Stimulated activated CD4-positive, alpha-beta T cell treated with anti-CD3 and anti-CD28 coated beads, Interleukin-1b, Interleukin-23, amount 100 ng/mL, for 48 hours (primary cell): ENCODE results near the gene IGFBP4.

ENCODE experiments used
- DNase-seq: peaks from one replicate; pipeline ENCODE4 v3.0.0-alpha.2; 2020

The IGFBP4 gene

DNA sequence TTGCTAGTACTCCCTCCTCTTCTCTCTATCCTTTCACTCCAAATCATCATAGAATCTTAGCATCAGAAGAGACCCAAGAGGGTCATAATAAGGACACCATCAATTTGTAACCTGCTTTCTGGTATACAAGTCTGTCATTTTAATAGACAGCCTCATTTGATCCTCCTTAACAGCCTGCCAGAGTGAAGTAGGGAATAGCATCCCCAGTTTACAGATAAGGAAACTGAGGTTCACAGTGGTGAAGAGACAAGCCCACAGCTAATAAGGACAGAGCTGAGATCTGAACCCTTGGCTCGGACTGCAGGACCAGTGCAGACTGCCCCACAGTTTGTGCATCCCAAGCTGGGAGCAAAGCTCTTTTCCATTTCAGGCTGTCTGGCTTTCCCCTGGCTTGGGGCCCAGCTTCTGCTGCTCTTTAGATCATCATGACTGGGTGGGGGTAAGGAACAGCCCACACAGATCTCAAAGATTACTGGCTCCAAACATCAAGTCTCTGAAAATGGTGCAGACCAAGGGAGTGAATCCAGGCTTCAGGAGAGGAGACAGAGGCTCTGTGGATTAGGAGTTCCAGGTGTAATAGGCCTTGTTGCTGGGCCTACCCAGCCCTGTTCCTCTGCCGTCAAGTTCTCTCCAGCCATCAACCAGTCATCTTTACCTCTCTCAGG lies 10.3 kb upstream of the IGFBP4 start:
- DNase-seq: no peak

DNA sequence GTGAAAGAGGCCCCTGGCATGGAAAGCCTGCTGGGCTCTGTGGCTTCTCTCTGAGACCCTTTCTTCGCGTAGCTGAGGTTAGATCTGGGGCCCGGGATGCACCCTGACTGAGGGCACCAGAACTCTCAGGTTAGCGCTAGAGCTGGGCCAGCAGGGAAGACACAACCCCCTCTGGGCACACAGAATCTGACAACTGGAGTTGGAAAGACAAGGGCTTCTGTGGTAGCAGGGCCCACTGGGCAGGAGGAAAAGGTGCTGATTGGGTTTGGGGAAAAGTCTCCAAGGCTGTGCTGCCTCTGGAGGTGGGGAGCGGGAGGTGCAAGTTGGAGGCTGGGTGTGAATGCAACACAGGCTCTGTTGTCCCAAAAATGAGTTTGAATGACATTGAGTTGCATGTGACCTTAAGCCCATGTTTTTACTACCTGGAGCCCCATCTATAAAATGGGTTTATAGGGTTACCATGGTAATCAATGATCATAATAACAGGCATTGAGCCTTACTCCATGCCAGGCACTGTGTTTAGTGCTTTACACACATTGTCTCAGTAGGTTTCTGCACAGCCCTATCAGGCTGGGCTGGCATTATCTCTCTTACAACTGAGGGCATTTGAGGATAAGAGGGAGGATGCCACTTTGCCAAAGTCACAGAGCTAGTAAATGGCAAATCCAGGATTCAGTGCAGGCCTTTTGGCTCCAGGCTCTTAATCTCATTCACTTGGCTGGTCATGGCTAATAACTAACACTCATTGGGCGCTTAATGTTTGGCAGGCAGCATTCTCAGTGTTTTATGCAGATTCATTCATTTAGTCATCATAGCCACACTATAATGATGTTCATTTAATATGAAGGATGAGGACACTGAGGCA lies 9.5 kb upstream of the IGFBP4 start:
- DNase-seq: peak; percentile 23

DNA sequence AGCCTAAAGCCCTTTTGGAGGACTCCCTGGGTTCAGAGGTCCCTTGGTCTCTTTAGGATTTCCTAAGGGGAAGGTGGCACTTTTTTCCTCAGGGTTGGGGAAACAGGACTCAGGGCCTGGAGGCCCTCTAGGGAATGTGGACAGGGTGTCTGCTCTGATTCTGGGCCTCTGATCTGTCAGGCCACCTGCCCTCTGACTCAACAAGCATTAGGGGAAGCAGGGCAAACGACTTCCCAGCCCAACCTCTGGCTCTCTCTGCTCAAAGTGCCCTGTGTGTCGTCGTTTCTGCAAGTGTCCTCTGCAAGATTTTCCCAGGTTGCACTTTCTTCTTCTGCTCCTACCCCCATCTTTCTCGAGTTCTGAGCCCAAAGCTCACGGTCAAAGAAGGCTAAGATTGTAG lies 6.6 kb upstream of the IGFBP4 start:
- DNase-seq: no peak

DNA sequence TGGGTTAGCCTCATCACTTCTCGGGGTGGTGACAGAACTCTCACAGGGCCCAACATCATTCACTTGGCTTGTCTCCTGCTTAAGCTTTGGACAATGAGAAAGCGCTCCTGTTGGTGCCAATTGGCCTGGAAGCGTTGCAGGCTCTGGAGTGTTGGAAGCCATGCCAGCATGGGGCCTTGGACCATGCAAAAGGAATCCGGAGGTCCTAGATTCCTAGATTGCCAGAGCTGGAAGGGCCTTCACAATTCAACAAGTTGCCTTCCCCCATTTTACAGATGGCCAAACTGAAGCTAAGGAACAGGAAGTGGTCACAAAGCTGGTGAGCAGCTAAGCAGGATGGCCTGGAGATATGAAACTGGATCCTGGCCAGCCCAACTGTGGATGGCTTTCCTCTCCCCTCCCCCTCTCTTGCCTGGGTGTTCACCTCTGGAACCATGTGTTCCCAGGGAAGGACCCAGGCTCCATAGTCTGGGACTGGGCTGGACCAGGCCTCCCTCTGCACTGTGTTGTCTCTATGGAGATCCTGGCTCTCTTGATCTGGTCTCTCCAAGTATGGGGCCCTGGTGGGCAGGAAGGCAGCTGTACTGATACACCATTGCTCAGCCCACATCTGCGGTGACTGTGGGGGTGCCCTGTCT lies 6.0 kb upstream of the IGFBP4 start:
- no peak for DNase-seq

DNA sequence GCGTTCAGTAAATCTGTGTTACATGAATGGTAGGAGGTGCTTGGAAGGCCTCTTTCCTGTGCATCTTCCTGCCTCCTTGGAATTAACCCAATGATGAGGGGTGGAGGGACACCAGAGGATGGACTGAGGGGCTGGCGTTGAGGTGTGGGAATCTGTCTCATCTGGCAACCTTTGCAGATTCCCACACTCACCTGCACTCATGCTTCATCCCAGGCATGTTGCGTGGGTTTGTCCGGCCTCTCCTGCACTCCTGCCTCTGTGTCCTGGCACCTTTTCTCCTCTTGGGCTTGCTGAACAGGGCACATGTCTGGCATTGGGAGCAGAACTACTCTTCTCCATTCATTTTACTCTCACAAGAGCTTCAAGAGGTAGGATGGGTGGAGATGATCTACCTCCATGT lies 3.1 kb upstream of the IGFBP4 start:
- DNase-seq: no peak

DNA sequence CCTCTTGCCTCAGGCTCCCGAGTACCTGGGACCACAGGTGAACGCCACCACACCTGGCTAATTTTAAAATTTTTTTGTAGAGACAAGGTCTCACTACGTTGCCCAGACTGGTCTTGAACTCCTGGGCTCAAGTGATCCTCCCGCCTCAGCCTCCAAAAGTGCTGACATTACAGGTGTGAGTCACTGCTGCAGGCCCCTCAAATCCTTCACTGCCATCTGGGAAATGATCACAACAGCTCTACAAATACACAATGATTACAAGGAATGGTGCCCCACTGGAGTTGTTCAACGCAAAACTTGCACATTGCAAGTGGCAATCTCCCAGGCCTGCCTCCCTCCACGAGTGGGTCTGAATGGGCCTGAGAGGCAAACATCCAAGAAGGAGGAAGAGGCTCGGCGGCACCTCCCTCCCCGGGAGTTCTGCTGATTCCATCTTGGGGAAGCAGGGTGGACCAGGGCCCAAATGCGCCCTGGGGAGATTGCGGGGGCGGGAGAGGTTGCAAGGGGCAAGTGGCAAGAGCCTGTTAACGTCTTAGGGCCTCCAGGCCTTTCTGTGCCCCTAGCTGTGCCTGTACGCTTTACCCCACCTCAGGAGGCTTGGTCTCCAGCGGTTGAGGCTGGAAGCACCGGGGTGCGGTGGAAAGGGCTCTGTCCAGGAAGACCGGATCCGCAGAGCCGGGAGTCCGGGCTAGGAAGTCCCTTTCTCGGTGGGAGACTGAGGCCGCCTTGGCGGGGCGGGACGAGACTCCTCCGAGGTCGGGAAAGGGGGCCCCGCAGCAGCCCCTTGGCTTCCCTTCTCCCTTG lies 656 bp upstream of the IGFBP4 start:
- DNase-seq: no peak

DNA sequence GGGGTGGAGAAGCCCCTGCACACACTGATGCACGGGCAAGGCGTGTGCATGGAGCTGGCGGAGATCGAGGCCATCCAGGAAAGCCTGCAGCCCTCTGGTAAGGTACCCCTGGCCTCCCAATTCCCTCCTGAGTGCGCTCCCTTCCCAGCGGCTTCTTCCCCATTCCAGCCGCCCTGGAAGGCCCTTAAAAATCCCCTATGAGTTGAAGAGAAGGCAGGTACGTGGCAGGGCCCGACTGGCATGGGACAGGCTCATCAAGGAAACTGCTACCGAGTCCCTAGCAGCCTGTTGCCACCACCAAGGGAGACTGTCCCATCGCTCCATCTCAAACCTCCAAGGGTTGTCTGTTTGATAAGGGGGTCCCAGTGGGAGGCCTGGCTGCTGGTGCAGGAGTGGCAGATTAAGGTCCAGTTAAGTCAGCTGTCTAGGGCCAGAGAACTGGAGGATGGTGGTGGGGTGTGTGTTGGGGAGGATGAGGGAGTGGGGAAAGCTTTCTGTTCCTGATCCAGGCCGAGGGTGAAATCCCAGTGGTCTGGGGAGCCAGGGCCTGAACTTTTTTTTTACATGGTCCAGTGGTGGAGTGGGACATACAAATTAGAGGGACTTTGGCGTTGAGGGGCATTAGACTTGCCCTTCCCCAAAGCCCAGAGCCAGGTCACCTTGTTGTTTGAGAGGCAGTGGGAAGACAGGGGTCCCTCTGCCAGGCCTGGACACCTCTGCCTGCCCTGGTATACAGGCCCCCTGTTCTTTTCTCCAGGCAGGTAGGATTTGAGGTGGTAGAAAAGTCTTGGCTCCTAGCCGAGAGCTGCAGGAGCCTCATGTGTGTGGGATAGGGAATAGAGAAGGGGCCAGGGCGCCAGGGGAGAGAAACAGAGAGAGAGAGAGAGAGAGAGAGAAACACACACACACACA lies 994 bp downstream of the IGFBP4 start:
- no peak for DNase-seq

DNA sequence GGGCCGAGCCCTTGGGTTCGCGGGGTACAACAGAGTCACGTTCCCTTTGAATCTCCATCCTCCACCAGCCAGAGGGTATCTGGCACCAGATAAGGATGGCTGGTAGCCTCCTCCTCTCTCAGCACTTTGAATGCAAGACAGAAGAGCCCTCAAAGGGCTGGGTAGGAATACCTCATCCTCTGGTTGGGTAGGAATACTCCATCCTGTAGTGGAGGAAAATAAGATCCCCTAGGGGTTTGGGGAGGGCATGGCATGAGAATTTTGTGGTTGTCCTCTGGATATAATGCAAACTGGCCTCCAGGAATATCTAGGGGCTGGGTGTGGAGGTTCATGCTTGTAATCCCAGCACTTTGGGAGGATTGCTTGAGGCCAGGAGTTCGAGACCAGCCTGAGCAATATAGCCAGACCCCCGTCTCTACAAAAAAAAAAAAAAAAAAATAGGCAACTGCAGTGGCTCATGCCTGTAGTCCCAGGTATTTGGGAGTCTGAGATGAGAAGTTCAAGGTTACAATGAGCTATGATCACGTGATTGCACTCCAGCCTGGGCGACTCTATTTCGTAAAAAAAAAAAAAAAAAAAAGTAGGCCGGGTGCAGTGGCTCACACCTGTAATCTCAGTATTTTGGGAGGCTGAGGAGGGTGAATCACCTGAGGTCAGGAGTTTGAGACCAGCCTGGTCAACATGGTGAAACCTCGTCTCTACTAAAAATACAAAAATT lies 2.7 kb downstream of the IGFBP4 start:
- no peak for DNase-seq

DNA sequence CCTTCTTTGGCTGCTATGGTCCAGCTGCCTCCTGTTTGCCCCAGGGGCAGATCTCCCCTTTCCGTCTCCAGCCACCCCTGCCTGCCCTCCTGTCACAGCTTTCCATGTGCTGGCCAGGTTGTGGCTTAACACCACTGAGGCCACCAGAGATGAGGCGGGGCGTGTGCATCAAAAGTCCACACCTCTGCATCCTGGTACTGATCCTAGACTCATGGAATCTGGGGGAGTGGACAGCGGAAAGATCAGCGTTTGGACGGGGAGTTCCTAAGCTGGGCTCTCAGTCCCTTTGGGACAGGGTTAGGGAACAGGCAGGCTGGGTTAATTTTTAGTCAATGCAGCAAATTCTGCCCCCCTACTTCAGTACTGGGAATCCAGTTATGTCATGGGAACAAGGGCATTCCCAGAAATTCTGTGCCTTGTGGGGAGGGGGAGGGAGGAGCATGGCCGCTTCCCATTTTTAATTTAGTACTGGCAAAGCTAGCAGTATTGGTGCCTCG lies 3.9 kb downstream of the IGFBP4 start:
- DNase-seq: no peak

DNA sequence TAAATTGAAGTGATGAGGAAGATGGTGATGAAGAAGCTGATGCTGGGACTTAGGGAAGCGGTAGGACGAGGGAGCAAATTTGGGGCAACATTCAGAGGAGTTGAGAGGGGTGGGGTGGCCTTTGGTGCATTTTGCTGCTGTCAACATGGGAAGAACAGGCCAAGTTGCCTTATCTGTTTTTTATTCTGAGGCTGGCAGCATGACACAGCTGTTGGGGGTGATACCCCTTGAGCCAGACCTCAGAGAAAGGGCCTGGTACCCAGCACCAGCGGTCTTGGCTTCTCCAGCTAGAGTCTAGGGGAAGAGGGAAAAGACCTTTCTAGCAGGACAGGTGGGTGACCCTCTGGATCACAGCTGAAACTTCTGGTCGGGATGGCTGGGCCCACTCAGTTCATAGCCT lies 4.6 kb downstream of the IGFBP4 start:
- DNase-seq: no peak

DNA sequence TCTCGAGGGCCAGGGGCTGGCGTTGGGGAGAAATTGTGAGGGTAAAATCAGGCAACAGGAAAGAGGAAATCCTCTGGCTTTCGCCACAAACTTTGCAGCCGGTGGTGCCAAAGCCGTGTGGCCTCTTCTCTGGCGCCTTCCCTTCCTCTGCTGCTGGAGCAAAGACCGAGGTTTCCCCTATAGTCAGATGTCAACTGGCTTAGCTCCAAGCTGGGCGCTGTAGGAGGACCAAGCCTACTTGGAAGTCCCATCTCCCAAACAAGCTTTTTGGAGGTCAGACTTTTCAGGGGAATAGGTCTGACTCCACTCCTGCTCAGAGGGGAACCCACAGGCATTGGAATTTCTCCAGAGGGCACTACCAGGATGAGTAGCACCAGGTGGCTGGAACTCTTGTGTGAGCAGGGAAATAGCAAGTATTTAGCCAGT lies 5.0 kb downstream of the IGFBP4 start:
- no peak for DNase-seq

DNA sequence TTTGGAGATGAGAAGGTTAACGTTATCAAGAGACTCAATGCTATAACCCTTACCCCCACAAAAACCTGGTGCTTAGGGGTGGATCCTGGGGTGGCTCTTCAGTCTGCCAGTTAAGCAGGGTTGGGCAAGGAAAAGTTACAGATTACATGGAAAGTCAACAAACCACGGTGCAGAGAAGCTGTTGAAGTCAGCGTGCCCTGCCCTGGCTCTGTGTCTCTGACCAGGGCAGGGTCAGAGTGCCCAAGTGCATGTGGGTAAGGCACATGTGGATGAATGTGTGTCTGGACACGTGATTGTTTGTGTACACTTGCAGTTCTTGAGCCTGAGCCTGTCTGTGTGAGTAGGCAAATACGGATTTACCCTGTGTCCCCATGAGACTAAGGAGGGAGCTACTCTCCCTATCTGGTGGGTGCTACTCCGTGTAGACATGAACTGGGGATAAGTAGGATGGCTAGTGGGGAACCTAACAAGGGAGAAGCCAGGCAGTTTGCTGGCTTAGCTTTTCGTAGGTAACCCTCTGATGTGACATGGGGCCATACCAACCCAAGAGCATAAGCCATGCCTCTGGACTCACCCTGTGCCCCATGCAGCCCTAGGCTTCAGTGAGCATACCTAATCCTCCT lies 5.5 kb downstream of the IGFBP4 start:
- DNase-seq: no peak

DNA sequence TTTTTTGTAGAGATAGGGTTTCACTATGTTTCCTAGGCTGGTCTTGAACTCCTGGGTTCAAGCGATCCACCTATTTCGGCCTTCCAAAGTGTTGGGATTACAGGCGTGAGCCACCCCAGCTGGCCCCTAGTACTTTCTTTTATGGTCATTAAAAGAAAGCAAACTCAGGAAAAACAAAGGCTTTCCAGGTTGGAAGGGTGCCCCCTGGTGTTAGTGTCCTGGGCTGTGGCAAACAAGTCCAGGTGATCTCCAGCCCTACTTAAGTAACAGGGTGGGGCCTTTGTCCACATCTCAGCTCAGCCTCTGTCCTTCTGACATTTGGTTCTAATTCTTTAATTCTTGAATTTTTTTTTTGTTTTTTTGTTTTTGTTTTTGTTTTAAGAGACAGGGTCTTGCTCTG lies 6.9 kb downstream of the IGFBP4 start:
- peak; percentile 19 for DNase-seq

DNA sequence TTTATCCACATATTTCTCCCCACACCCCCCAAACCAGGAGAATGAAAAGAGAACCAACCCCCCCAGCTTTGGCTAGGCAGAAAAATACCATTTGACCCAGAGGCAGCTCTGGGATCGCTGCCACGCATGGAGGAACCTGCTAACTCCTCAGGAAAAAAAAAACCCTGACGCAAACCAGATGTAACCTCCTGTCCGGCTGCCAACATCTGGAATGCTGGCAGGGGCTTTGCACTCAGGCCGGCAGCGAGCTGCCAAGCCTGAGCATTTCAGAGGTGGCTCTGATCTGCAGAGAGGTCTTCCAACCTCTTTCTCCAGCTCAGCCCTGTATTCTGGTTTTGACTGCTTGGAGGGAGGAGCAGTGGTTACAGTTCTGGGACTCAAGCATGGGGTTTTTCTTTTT lies 8.2 kb downstream of the IGFBP4 start:
- no peak for DNase-seq

DNA sequence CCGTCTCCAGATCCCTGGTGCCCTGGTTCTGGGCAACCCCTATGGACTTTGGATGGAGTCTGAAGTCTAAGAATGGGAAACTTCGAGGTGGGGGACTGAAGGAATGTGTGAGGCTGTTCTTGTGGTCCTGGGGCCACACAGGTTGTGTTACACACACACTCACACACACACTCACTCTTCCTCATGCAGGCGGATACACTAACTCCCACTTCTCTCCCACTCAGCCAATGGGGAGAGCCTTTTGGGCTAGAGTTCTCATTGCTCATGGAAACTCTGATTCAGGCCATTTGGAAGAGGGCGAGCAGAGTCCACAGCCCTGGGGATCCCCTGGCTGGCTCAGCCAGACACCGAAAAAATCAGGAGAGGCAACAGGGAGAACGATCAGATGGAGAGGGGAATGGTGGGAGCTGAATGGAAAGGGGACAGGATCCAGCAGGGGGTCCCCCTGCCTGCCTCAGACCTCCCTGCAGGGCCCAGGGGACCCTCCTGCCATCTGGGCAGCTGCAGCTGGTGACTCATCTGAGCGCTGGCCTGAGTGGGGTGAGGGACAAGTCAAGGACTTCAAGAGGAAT lies 9.1 kb downstream of the IGFBP4 start:
- DNase-seq: peak; percentile 42

DNA sequence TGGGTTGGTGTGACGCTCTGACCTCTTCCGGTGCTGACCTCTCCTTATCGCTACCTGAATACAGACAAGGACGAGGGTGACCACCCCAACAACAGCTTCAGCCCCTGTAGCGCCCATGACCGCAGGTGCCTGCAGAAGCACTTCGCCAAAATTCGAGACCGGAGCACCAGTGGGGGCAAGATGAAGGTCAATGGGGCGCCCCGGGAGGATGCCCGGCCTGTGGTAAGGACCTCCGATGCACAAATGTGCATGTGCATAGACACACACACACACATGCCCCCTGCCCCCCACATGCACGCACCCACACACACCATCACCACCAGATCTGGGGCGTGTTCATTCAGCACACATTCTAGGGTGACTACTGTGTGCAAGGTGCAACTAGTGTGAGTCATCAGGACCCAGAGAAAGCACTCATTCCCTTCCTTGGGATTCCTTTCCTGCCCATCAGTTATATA lies 9.7 kb downstream of the IGFBP4 start:
- no peak for DNase-seq

DNA sequence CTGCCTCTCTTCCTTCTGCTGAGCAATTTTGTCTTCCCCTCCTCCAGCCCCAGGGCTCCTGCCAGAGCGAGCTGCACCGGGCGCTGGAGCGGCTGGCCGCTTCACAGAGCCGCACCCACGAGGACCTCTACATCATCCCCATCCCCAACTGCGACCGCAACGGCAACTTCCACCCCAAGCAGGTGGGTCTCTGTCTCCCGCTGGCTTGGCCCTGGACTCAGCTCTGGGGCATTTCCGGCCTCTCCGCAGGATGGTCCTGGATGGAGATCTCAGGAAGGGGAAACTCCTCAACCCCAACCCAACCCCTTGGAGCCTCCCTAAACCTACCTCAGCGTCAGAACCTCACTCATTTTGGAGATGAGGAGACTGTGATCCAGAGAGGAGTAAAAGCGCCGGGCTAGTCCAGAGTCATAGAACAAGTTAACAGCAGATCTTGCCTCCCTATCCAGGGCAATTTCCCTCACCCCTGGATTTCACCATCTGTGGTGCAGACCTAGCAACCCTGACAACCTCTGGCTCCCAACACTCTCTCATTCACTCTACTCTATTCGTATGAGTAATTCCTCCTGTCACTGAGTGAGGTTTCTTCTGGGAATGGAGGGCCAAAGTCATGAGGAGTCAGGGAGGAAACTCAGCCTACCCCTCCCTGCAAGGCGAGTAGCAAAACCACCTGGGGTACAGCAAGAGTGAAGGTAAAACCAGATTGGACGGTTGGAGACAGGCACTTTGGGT lies 10.8 kb downstream of the IGFBP4 start:
- DNase-seq: no peak

DNA sequence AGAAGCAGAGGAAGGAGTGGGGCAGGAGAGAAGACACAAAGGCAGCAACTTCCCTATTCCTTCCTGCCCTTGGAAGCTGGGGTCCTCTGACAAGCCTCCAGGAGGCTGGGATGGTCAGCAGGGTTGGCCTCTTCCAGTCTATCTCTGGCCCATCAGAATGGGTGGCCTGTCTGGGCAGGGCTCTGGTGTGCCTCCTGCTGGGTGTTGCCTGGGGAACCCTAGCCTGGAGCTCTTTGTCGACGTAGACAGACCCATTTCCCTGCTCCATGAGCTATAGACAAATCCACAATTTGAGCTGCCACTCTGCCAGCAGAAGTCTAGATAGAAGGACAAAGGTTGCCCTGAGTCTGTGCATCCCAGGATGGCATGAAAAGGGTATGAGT lies 11.4 kb downstream of the IGFBP4 start:
- DNase-seq: no peak

DNA sequence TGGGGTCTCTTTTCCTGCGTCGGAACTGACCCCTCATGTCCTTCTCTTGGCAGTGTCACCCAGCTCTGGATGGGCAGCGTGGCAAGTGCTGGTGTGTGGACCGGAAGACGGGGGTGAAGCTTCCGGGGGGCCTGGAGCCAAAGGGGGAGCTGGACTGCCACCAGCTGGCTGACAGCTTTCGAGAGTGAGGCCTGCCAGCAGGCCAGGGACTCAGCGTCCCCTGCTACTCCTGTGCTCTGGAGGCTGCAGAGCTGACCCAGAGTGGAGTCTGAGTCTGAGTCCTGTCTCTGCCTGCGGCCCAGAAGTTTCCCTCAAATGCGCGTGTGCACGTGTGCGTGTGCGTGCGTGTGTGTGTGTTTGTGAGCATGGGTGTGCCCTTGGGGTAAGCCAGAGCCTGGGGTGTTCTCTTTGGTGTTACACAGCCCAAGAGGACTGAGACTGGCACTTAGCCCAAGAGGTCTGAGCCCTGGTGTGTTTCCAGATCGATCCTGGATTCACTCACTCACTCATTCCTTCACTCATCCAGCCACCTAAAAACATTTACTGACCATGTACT lies 13.2 kb downstream of the IGFBP4 start:
- no peak for DNase-seq
